ENCODE data around the gene LRIT1.
A peak's percentile ranks its signal among the peaks of the same experiment; 100 is the strongest.

The LRIT1 gene

DNA sequence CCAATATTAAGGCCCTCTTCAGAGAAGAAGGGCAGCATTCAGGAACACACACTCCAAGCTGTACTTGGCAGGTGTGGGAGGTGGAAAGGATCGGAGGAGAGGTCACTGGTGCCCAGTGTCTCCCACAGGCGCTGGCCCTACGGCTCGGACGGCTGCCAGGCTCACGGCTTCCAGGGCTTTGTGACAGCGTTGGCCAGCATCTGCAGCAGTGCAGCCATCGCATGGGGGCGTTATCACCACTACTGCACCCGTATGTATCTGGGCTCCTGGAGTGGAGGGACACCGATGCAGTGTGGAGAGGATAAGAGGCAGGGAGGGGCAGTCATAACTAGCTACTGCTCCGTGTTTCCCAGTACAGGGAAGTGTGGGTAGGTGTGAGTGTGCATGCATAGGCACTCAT is 7.4 kb upstream of the LRIT1 start:
- DNase-seq, result no peak

DNA sequence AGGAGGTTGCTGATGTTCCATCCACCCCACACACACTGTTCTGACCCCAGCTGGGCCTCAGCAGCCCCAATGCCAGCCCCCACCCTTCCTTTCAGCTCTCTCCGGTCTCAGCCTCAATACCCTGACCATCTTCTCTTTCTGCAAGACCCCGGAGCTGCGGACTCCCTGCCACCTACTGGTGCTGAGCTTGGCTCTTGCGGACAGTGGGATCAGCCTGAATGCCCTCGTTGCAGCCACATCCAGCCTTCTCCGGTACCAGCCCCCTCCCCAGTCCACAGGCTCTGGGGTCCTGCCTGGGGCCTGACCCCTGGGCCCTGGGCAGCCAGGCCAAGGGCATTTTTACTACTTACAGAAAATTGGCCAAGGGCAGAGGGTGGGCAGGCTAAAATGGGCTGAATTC is 6.2 kb upstream of the LRIT1 start:
- no peak for DNase-seq

DNA sequence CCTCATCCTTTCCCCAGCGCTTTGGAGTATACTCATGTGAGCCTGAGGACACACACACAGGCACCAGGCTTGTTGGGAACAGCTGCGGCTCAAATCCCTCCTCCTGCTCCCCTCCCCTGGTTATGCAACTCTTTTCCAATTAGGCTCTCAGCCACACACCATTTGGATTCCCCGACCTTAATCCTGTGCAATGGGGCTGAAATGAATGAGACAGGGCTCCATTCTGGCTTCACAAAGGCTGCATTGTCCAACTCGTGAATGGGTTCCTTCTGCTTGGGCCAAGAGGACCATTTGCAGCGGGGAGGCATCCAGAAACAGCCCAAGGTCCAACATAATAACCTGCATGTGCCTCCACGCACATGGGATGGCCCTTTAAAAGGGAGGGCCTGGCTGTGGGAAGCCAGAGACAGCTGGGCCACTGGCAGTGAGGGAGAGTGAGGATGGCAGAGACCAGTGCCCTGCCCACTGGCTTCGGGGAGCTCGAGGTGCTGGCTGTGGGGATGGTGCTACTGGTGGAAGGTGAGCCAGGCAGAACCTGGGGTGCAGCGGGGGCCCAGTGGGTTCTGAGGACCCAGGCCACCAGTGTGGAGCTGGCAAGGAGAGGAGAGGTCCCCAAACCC is 3.4 kb upstream of the LRIT1 start, which contains the start of gene RGR:
TSS of gene RGR (plus strand) at position 403 of the 620 bp plus-strand sequence. CDS start at position 441, 38 bp downstream.
- DNase-seq, result no peak

- DNase-seq, result no peak
Measured at GRCh38 chr10:84243759-84244158, 2.4 kb upstream of the LRIT1 start.

DNA sequence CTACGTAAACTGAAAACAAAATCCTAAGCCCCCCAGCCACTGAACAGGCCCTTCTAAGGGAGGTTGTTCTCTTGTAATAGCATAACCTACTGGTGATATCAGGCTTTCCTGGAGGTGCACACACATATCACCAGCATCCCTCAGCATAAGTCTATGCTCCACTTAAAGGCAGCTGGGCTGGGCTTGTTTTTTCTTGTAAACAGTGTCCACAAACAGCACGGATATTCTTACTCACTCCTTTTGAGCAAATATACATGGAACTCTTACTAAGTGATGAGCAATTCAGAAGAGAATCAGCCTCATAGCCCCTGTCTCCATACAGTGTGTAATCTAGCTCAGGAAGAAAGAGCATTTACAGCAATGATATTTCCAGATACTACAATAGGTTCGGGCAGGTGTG is 2.4 kb downstream of the LRIT1 start:
- no peak for DNase-seq

- no peak for DNase-seq
Measured at GRCh38 chr10:84237199-84238051, 3.9 kb downstream of the LRIT1 start.

- no peak for DNase-seq
Measured at GRCh38 chr10:84236807-84237198, 4.5 kb downstream of the LRIT1 start.

GRCh38 chr10:84235096-84235495 is 6.2 kb downstream of the LRIT1 start:
- no peak for DNase-seq

DNA sequence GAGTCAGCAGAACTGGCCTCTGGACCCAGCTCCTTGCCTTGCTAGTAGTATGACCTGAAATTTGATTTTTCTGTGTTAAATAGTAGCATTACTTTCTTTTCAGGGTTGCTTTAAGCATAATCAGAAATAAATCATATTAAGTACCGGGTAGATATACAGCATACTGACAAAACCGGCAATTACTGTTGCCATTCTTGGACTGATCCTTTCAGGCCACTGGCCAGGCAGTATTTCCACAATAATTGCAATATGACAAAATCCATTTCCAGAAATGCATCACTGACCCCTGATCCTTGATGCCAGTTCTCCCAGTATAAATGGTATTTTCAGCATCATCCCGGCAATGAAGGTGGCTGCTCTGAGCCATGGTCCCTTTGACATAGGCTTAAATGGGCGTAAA is 6.9 kb downstream of the LRIT1 start:
- DNase-seq, result no peak

- DNase-seq, result no peak
Measured at GRCh38 chr10:84233940-84234339, 7.4 kb downstream of the LRIT1 start.

- DNase-seq, result no peak
Measured at GRCh38 chr10:84232376-84232775, 9.0 kb downstream of the LRIT1 start.

DNA sequence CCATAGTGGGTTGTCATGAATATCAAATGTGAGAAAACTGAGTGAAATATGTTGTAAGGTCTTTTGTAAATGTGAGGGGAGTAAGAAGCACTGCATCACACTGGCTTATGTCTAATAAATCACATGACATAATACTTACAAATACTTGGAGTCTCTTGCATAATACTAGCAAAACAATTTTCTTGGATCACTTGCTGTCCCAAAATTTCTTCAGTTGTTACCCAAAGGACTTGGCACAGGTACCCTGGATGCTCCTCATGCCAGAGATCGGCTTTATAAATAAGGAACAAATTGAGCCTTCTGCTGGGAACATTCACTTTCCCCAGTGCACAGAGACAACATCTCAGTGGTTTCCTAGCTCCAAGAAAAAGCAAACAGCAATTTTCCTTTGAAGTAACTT is 11.0 kb downstream of the LRIT1 start:
- DNase-seq, result no peak

DNA sequence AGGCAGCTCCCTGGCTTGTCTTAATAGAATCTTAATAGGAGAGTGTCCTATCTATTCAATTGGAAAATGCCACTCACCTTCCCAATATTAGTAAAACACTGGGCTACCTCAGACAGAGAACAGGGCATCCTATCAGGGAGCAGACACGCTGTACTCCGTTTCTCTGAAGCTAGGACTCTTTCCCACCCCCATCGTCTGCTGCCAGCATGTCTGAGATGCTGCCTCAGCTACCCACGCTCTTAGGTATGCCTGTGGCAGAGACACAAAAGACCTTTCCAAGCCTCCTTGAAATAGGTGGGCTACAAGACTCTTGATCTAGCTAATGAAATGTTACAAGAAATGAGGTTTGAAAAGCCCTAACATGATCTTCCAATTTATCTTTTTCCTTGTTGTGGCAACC is 13.5 kb downstream of the LRIT1 start:
- DNase-seq, result no peak

- no peak for DNase-seq
Measured at GRCh38 chr10:84226616-84227015, 14.7 kb downstream of the LRIT1 start.

DNA sequence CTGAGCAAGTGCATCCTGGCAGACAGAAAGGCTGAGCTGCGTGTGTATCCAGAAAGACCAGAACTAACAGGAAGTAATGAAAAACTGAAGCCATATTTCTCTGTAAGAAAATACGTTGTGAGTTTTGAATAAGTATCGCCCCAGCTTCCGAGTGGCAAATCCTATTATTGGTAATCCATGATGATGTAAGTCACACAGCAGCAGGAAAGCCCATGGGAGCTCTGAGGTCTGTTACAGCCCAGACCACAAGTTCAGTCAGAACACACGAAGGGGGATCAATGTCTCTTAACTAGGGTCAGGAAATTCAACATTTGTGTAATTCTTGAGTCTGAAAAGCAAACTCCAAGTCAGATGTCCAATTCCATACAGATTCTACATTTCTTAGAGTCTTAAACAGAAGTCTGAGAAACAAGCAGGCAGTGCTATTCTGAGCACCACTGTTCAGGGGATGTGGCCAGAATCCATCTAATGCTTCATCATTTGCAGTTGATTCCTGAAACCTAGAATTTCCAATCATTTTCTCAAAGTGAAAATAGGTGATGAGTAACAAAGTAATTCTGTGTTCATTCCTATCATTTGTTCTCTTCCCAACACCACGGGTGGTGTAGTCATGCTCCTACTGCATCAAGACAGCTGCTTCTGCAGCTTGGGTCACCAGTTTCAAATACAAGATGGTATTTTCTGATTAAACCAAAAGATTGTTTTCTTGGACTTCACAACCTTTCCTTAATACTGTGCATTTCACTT is 15.7 kb downstream of the LRIT1 start, which contains the start of gene LRIT2:
TSS of gene LRIT2 (minus strand) at position 118 of the 747 bp plus-strand sequence. CDS start at position 94, 24 bp downstream.
- DNase-seq, result no peak

DNA sequence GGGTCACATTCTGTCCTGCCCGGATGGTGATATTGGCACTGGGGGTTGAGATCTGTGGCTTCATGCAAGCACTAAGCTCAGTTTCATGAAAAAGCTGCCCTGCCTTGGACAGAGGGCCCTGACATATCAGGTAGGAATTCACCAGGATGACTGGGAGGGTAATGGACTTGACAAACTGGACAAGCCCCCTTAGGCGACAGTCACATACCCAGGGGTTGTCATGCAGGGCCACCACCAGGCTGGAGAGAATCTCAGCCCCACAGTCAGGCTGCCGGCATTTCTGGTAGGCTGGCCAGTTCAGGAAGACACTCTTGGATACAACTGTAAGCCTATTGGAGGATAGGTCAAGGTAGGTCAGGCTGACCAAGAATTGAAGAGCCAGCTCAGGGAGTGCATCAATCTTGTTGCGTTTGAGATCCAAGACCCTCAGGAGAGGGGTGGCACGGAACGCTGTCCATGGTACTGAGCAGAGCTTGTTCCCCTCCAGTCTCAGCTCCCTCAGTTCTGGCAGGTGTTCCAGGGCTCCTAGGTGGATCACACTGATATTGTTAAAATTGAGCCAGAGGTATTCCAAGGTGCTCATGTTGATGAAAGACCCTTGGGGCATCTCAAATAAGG is 16.8 kb downstream of the LRIT1 start:
- no peak for DNase-seq

GRCh38 chr10:84221916-84222315 is 19.4 kb downstream of the LRIT1 start:
- no peak for DNase-seq

- DNase-seq, result no peak
Measured at GRCh38 chr10:84217746-84218145, 23.6 kb downstream of the LRIT1 start.

- no peak for DNase-seq
Measured at GRCh38 chr10:84216834-84217233, 24.5 kb downstream of the LRIT1 start.

GRCh38 chr10:84214612-84215235 is 26.6 kb downstream of the LRIT1 start:
- peak in 1 of 2 experiments; percentile 0 for DNase-seq

DNA sequence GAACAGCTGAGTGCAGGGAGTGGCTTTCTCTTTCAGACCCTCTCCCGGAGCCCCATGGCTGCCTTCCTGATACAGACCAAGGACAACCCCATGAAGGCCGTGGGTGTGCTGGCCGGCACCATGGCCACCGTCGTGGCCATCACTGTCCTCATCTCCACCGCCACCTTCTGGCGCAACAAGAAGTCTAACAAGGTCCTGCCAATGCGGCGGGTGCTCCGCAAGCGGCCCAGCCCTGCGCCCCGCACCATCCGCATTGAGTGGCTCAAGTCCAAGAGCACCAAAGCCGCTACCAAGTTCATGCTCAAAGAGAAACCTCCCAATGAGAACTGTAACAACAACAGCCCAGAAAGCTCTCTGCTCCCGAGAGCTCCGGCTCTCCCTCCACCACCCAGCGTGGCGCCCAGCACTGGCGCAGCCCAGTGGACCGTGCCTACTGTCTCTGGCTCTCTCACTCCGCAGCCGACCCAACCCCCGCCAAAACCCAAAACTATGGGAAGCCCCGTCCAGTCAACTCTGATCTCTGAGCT is 27.2 kb downstream of the LRIT1 start:
- DNase-seq, result no peak

DNA sequence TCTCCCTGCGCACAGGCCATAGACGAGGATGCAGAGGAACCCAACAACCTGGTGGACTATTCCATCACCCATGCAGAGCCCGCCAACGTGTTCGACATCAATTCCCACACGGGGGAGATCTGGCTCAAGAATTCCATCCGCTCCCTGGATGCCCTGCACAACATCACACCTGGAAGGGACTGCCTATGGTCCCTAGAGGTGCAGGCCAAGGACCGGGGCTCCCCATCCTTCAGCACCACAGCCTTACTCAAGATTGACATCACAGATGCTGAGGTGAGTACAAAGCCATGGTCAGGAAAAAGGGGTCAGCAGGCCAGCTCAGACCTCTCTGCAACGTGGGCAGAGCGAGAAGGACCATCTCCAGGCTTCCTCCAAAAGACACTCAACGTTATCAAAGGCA is 28.3 kb downstream of the LRIT1 start:
- no peak for DNase-seq

Data from NCI-H1930 (cell line).